ENCODE results near the gene KMO. TPM values are rescaled to one million over a fixed set of nuclear protein-coding genes. Genes with fewer than 3 reads are reported as not detected.

Gene KMO
- total and polyA plus RNA-seq, 2 experiments from 2014 or later = not detected

DNA sequence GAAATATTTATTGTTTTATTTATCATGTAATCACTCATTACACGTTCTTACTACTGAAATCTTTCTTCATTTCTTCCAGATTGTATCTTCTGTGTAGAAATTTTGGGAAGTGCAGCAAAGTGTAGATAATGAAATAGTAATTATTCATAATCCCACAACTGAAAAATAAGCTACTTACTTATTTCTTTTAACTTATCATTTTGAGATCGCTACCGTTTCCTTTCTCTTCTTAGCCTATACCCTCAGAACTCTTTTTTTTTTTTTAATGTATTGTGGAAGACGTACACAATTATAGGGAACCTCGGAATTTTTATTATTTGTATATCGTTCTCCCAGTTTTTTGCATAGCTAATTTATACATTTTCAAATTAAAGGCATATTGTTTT is 12.1 kb upstream of the KMO start:
- no peak overlapping the region for H3K27ac ChIP-seq
- peak overlapping the region; percentile 42 for H3K9ac ChIP-seq
- 25 to 29% methylated on average over 6 of the region's 6 CpGs for WGBS, 2 experiments (ENCODE audit: low coverage in 1 of 2, low lambda C conversion rate in 2 of 2, missing lambda C conversion rate in 2 of 2)

GRCh38 chr1:241521718-241522117 is 10.5 kb upstream of the KMO start:
- in situ Hi-C loops (cut with MboI) = no loop called here
- Histone ChIP-seq H2AFZ (no peak overlapping the region), H3F3A (ENCODE audit: insufficient read depth) (0 out of 2 replicates have a peak, but pooled peaks cover 4% of the 10 kb centered on the region), H3K27me3 (replicated peaks; ENCODE audit: insufficient read depth) (peaks cover 14% of the 10 kb centered on the region; the same call in 1 of the 2 replicates), H3K9me3 (ENCODE audit: low read depth) (no peaks in the 10 kb centered on the region), H3K36me3 (ENCODE audit: low read depth) (no peaks in the 10 kb centered on the region), H3K9ac (no peak overlapping the region), H3K4me2 (ENCODE audit: unreplicated experiment) (no peak overlapping the region), H3K9me2 (ENCODE audit: insufficient read depth) (no peaks in the 10 kb centered on the region), H3K4me1 (ENCODE audit: insufficient read depth) (0 out of 2 replicates have a peak, but pooled peaks cover 8% of the 10 kb centered on the region), H3K4me3 (no peak overlapping the region), H3K79me2 (ENCODE audit: insufficient read depth) (peaks cover 26% of the 10 kb centered on the region), H3K27ac (no peak overlapping the region), H4K20me1 (ENCODE audit: insufficient read depth) (no peaks in the 10 kb centered on the region)
- WGBS, 2 experiments (ENCODE audit: low coverage in 1 of 2, low lambda C conversion rate in 2 of 2, missing lambda C conversion rate in 2 of 2) = 69 to 74% methylated on average over 2 of the region's 2 CpGs
- TF ChIP-seq EZH2phosphoT487 (IDR thresholded peaks at IDR 0.05; ENCODE audit: insufficient read depth, low read depth) = no peak
- TF ChIP-seq EZH2 (IDR thresholded peaks at IDR 0.05; ENCODE audit: insufficient read depth, poor library complexity, severe bottlenecking) = no peak
- DNase-seq = no peak

More for the DNA sequence above, 12.1 kb upstream of the KMO start:
- DNase-seq = no peak
- Histone ChIP-seq H3K36me3 (ENCODE audit: low read depth) (peaks cover 8% of the 10 kb centered on the region), H3F3A (ENCODE audit: insufficient read depth) (0 out of 2 replicates have a peak, but pooled peaks cover 4% of the 10 kb centered on the region), H3K4me3 (peak overlapping the region; percentile 78), H3K4me2 (ENCODE audit: unreplicated experiment) (peak overlapping the region; percentile 63), H3K27me3 (replicated peaks; ENCODE audit: insufficient read depth) (peaks cover 14% of the 10 kb centered on the region; the same call in 1 of the 2 replicates), H3K9me2 (ENCODE audit: insufficient read depth) (no peaks in the 10 kb centered on the region), H3K4me1 (ENCODE audit: insufficient read depth) (0 out of 2 replicates have a peak, but pooled peaks cover 8% of the 10 kb centered on the region), H3K79me2 (ENCODE audit: insufficient read depth) (peaks cover 43% of the 10 kb centered on the region), H4K20me1 (ENCODE audit: insufficient read depth) (no peaks in the 10 kb centered on the region), H3K9me3 (ENCODE audit: low read depth) (no peaks in the 10 kb centered on the region), H2AFZ (peak overlapping the region; percentile 82)
- TF ChIP-seq EZH2 (IDR thresholded peaks at IDR 0.05; ENCODE audit: insufficient read depth, poor library complexity, severe bottlenecking) = no peak
- no peak for TF ChIP-seq EZH2phosphoT487 (IDR thresholded peaks at IDR 0.05; ENCODE audit: insufficient read depth, low read depth)
- in situ Hi-C loops (cut with MboI) = no loop called here

DNA sequence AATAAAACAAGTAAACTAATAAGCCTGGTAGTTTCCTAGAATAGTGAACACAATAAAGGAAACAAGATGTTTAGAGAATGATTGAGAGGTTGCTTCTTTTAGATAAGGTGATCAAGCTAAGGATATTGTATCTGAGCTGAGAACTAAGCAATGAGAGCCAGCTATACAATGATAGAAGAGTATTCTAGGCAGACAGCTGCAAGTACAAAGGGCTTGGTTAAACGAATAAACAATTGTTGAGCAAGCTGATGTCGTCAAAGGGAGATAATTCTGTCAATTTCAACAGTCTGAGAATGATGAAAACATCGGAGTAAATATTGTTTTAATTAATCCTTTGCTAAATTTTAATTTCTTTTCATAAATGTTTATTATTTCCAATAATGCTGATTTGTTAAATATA is 7.2 kb upstream of the KMO start:
- Histone ChIP-seq H3K4me2 (ENCODE audit: unreplicated experiment) (no peak overlapping the region), H3F3A (ENCODE audit: insufficient read depth) (0 out of 2 replicates have a peak, but pooled peaks cover 4% of the 10 kb centered on the region), H3K36me3 (ENCODE audit: low read depth) (no peaks in the 10 kb centered on the region), H3K27me3 (replicated peaks; ENCODE audit: insufficient read depth) (peaks cover 14% of the 10 kb centered on the region; the same call in 1 of the 2 replicates), H3K9me2 (ENCODE audit: insufficient read depth) (no peaks in the 10 kb centered on the region), H3K9me3 (ENCODE audit: low read depth) (no peaks in the 10 kb centered on the region), H4K20me1 (ENCODE audit: insufficient read depth) (no peaks in the 10 kb centered on the region), H3K9ac (no peak overlapping the region), H2AFZ (no peak overlapping the region), H3K4me3 (no peak overlapping the region), H3K79me2 (ENCODE audit: insufficient read depth) (no peaks in the 10 kb centered on the region), H3K27ac (no peak overlapping the region), H3K4me1 (ENCODE audit: insufficient read depth) (no peaks in the 10 kb centered on the region)
- DNase-seq = no peak
- 41 to 45% methylated on average over 3 of the region's 3 CpGs for WGBS, 2 experiments (ENCODE audit: low coverage in 1 of 2, low lambda C conversion rate in 2 of 2, missing lambda C conversion rate in 2 of 2)
- TF ChIP-seq EZH2 (IDR thresholded peaks at IDR 0.05; ENCODE audit: insufficient read depth, poor library complexity, severe bottlenecking) = no peak
- no peak for TF ChIP-seq EZH2phosphoT487 (IDR thresholded peaks at IDR 0.05; ENCODE audit: insufficient read depth, low read depth)
- in situ Hi-C loops (cut with MboI) = no loop called here

GRCh38 chr1:241527146-241527545 is 5.0 kb upstream of the KMO start:
- no peak for TF ChIP-seq EZH2phosphoT487 (IDR thresholded peaks at IDR 0.05; ENCODE audit: insufficient read depth, low read depth)
- no peak for TF ChIP-seq EZH2 (IDR thresholded peaks at IDR 0.05; ENCODE audit: insufficient read depth, poor library complexity, severe bottlenecking)
- Histone ChIP-seq H3K79me2 (ENCODE audit: insufficient read depth) (no peaks in the 10 kb centered on the region), H2AFZ (no peak overlapping the region), H3K9me2 (ENCODE audit: insufficient read depth) (no peaks in the 10 kb centered on the region), H3K9me3 (ENCODE audit: low read depth) (no peaks in the 10 kb centered on the region), H3K4me2 (ENCODE audit: unreplicated experiment) (no peak overlapping the region), H4K20me1 (ENCODE audit: insufficient read depth) (no peaks in the 10 kb centered on the region), H3K27me3 (replicated peaks; ENCODE audit: insufficient read depth) (peaks cover 14% of the 10 kb centered on the region; the same call in 1 of the 2 replicates), H3K4me1 (ENCODE audit: insufficient read depth) (no peaks in the 10 kb centered on the region), H3K9ac (no peak overlapping the region), H3F3A (ENCODE audit: insufficient read depth) (no peaks in the 10 kb centered on the region), H3K27ac (no peak overlapping the region), H3K4me3 (no peak overlapping the region), H3K36me3 (ENCODE audit: low read depth) (no peaks in the 10 kb centered on the region)
- 62 to 64% methylated on average over 3 of the region's 3 CpGs for WGBS, 2 experiments (ENCODE audit: low coverage in 1 of 2, low lambda C conversion rate in 2 of 2, missing lambda C conversion rate in 2 of 2)
- in situ Hi-C loops (cut with MboI) = no loop called here
- DNase-seq = no peak
